ENCODE results near the gene FAM163B.

FAM163B gene

GRCh38 chr9:133584559-133585476 is 24.4 kb downstream of the FAM163B start:
- H3K4me3 ChIP-seq (ENCODE audit: low read depth, low read length) = no peak overlapping the region
- in situ Hi-C loops (cut with HindIII; ENCODE audit: low sequenced_read_pairs) = no loop called here
- no peak for DNase-seq (ENCODE audit: low read depth, low spot score)
- TF ChIP-seq CTCF (IDR thresholded peaks at IDR 0.05; ENCODE audit: low read depth, low read length) = no peak

GRCh38 chr9:133584167-133584558 is 25.0 kb downstream of the FAM163B start:
- no peak overlapping the region for H3K4me3 ChIP-seq (ENCODE audit: low read depth, low read length)
- in situ Hi-C loops (cut with HindIII; ENCODE audit: low sequenced_read_pairs) = no loop called here
- no peak for DNase-seq (ENCODE audit: low read depth, low spot score)
- TF ChIP-seq CTCF (IDR thresholded peaks at IDR 0.05; ENCODE audit: low read depth, low read length) = no peak

- DNase-seq (ENCODE audit: low read depth, low spot score) = no peak
- in situ Hi-C loops (cut with HindIII; ENCODE audit: low sequenced_read_pairs) = no loop called here
- no peak overlapping the region for H3K4me3 ChIP-seq (ENCODE audit: low read depth, low read length)
- no peak for TF ChIP-seq CTCF (IDR thresholded peaks at IDR 0.05; ENCODE audit: low read depth, low read length)
Measured at GRCh38 chr9:133583586-133583985, 25.6 kb downstream of the FAM163B start.

- in situ Hi-C loops (cut with HindIII; ENCODE audit: low sequenced_read_pairs) = no loop called here
- no peak for TF ChIP-seq CTCF (IDR thresholded peaks at IDR 0.05; ENCODE audit: low read depth, low read length)
Measured at GRCh38 chr9:133583111-133583510, 26.1 kb downstream of the FAM163B start.

GRCh38 chr9:133582501-133583045 is 26.6 kb downstream of the FAM163B start:
- TF ChIP-seq CTCF (IDR thresholded peaks at IDR 0.05; ENCODE audit: low read depth, low read length) = no peak
- in situ Hi-C loops (cut with HindIII; ENCODE audit: low sequenced_read_pairs) = no loop called here
- no peak overlapping the region for H3K4me3 ChIP-seq (ENCODE audit: low read depth, low read length)
- DNase-seq (ENCODE audit: low read depth, low spot score) = no peak

More at GRCh38 chr9:133583111-133583510, 26.1 kb downstream of the FAM163B start:
- no peak for DNase-seq (ENCODE audit: low read depth, low spot score)
- no peak overlapping the region for H3K4me3 ChIP-seq (ENCODE audit: low read depth, low read length)

- no peak for DNase-seq (ENCODE audit: low read depth, low spot score)
- H3K4me3 ChIP-seq (ENCODE audit: low read depth, low read length) = no peak overlapping the region
- no peak for TF ChIP-seq CTCF (IDR thresholded peaks at IDR 0.05; ENCODE audit: low read depth, low read length)
- in situ Hi-C loops (cut with HindIII; ENCODE audit: low sequenced_read_pairs) = no loop called here
Measured at GRCh38 chr9:133581513-133582343, 27.5 kb downstream of the FAM163B start.
